Gastrocnemius medialis (tissue), 4 donors: ENCODE results near the gene CAMK2D. TPM values are rescaled to one million over a fixed set of nuclear protein-coding genes. Genes with fewer than 3 reads are reported as not detected.

Source experiments
- ATAC-seq, 2 donors: fragments of 150-250 bp; one replicate each; pipeline ENCODE4 v1.9.1; 2016
- DNase-seq, 2 donors: peaks; one replicate each; pipeline ENCODE4 v3.0.0-alpha.2; 2019
- H3K27ac ChIP-seq, 4 donors: fragments of 200-600 bp; sonication (generic); 1 replicate in 1 of 4; 2 replicates in 3 of 4; pipeline ENCODE4 v1.5.1; 2016 to 2018; ENCODE audit warnings: mild to moderate bottlenecking in 2 of 4, moderate library complexity in 1 of 4
- H3K27me3 ChIP-seq, 3 donors: fragments of 200-600 bp; sonication (generic) in 2 of 3; 1 replicate in 1 of 3; 2 replicates in 2 of 3; pipeline versions ENCODE4 v1.5.1 to v1.6.0; 2016 to 2019; ENCODE audit warnings: mild to moderate bottlenecking in 1 of 3, moderate library complexity in 1 of 3
- H3K36me3 ChIP-seq, 2 donors: fragments of 200-600 bp; sonication (generic) in 1 of 2; one replicate each; pipeline ENCODE4 v1.5.1; 2017 to 2018
- H3K4me1 ChIP-seq, 2 donors: fragments of 200-600 bp; sonication (generic) in 1 of 2; one replicate each; pipeline ENCODE4 v1.5.1; 2016 to 2017; ENCODE audit warnings: mild to moderate bottlenecking in 2 of 2
- H3K4me3 ChIP-seq, 4 donors: fragments of 200-600 bp; sonication (generic) in 3 of 4; 1 replicate in 1 of 4; 2 replicates in 3 of 4; pipeline ENCODE4 v1.5.1; 2016 to 2019; ENCODE audit warnings: mild to moderate bottlenecking in 2 of 4
- H3K9me3 ChIP-seq, 3 donors: fragments of 200-600 bp; sonication (generic) in 2 of 3; 1 replicate in 1 of 3; 2 replicates in 2 of 3; pipeline ENCODE4 v1.5.1; 2016 to 2019
- POLR2A ChIP-seq, 2 donors: fragments of 450-650 bp; IDR thresholded peaks; one replicate each; pipeline ENCODE4 v1.6.1; 2017; ENCODE audit warnings: antibody characterized with exemption in 2 of 2, mild to moderate bottlenecking in 2 of 2, moderate library complexity in 2 of 2
- in situ Hi-C, 4 donors: fragments of 200-750 bp; cut with MboI; loops; one replicate each; pipeline versions ENCODE4 v1.15.0 to v1.8.0; 2017; ENCODE audit warnings: low sequenced_read_pairs in 4 of 4
- intact Hi-C: fragments of 100-400 bp; cut with DNase I; formaldehyde crosslinking; loops from one replicate; pipeline ENCODE4 v1.15.1; 2023; ENCODE audit warnings: low total_unique reads
- total RNA-seq, 4 donors: library from RNA; depleted of rRNA; stranded (reverse); fragments of >200 nt; gene quantifications; one replicate each; pipeline versions ENCODE4 v1.1.0 to v1.2.3, GENCODE V29; 2016
- TF ChIP-seq, protein P1 (sequence below), 5 experiments: fragments of 450-650 bp in 3 of 5; fragments of 200-600 bp in 2 of 5; sonication (generic) in 2 of 5; IDR thresholded peaks in 4 of 5; conservative IDR thresholded peaks in 1 of 5; 1 replicate in 4 of 5; 2 replicates in 1 of 5; pipeline ENCODE4 v1.5.1; 2016 to 2019; ENCODE audit warnings: antibody characterized with exemption in 5 of 5, mild to moderate bottlenecking in 3 of 5, moderate library complexity in 3 of 5

The CAMK2D gene
- total RNA-seq, 4 donors from 2014 or later, result 73.2 to 149 (median 119) TPM

DNA sequence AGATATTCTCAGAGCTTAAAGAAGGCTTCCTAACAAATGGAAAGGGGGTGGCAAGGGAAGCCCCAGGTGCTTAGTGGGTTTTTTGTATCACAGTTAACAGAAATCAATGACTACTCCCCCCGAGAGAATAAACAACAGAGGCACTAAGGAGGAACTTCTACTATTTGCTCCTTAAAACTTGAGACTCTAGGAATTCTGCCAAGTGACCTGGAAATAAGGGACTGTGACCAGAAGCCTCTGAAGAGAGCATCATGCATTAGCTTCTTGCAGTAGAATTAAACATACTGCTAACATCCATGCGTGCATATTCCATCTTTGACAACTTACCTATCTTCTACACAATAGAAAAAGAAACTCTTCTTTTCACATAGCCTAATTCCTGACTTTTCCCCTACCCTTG, 86.8 kb downstream of the CAMK2D start:
- H3K4me3 ChIP-seq, result no peak overlapping the region
- peaks cover 54 to 66% of the 10 kb centered on the region in 2 donors for H3K4me1 ChIP-seq
- TF ChIP-seq POLR2A (IDR thresholded peaks at IDR 0.05), result no peak
- TF ChIP-seq, protein P1, sequence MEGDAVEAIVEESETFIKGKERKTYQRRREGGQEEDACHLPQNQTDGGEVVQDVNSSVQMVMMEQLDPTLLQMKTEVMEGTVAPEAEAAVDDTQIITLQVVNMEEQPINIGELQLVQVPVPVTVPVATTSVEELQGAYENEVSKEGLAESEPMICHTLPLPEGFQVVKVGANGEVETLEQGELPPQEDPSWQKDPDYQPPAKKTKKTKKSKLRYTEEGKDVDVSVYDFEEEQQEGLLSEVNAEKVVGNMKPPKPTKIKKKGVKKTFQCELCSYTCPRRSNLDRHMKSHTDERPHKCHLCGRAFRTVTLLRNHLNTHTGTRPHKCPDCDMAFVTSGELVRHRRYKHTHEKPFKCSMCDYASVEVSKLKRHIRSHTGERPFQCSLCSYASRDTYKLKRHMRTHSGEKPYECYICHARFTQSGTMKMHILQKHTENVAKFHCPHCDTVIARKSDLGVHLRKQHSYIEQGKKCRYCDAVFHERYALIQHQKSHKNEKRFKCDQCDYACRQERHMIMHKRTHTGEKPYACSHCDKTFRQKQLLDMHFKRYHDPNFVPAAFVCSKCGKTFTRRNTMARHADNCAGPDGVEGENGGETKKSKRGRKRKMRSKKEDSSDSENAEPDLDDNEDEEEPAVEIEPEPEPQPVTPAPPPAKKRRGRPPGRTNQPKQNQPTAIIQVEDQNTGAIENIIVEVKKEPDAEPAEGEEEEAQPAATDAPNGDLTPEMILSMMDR (IDR thresholded peaks at IDR 0.05 in 4 of 5, conservative IDR thresholded peaks at IDR 0.05 in 1 of 5), result no peak
- in situ Hi-C loops, result no loop called here
- intact Hi-C loops, result no loop called here
- H3K27ac ChIP-seq, result peak overlapping the region in 1 of 4 donors; percentile 41
- H3K9me3 ChIP-seq, result no peaks in the 10 kb centered on the region
- no peak for ATAC-seq
- DNase-seq, result no peak
- H3K27me3 ChIP-seq, result no peaks in the 10 kb centered on the region
- no peaks in the 10 kb centered on the region for H3K36me3 ChIP-seq

DNA sequence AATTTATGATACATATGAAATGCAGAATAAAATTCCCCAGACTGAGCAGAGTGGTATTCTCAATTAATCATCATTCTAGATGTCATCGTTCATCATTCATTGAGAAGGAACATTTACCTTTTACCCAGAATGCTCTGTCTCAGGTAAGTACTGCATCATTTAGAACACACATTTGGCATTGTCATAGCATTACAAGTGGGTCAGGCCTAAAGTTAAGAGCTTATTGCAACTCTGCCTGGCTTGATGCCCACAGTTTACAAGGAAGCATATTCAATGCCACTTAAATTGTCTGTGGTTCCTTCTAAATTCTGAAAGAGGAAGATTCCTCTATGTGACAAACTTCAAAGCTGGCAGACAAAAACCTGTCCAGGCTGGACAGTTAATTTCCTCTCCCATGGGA, 87.3 kb downstream of the CAMK2D start:
- no peak for TF ChIP-seq POLR2A (IDR thresholded peaks at IDR 0.05)
- TF ChIP-seq, protein P1 (IDR thresholded peaks at IDR 0.05 in 4 of 5, conservative IDR thresholded peaks at IDR 0.05 in 1 of 5), result no peak
- intact Hi-C loops, result no loop called here
- ATAC-seq (no peak), DNase-seq (no peak)
- H3K9me3 ChIP-seq, result no peaks in the 10 kb centered on the region
- peaks cover 0 to 4% of the 10 kb centered on the region in 2 donors for H3K36me3 ChIP-seq
- peak overlapping the region in 1 of 4 donors; percentile 41 for H3K27ac ChIP-seq
- no peak overlapping the region for H3K4me3 ChIP-seq
- in situ Hi-C loops, result no loop called here
- H3K4me1 ChIP-seq, result peaks cover 51 to 63% of the 10 kb centered on the region in 2 donors
- no peaks in the 10 kb centered on the region for H3K27me3 ChIP-seq

DNA sequence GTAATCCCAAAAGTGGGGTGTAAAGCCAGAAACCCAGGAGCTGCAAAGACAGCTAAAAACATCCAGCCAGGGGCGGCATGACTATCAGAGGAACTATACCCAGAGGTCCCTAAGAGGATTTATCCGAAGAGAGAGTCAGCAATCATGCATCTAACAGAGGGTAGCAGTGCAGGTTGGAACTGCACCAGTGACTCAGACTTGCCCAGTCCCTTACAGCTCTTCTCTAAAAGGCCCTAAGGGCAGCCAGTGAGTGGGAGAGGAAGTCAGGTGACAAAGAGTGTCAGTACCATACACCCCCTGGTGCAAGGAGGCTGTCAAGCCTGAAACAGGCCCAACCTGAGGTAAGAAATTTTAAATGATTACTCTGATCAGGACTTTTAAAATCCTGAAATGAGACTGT, 88.1 kb downstream of the CAMK2D start:
- TF ChIP-seq POLR2A (IDR thresholded peaks at IDR 0.05), result no peak
- TF ChIP-seq, protein P1 (IDR thresholded peaks at IDR 0.05 in 4 of 5, conservative IDR thresholded peaks at IDR 0.05 in 1 of 5), result no peak
- in situ Hi-C loops (no loop called here), intact Hi-C loops (no loop called here)
- no peak overlapping the region for H3K27ac ChIP-seq
- no peak for ATAC-seq
- H3K9me3 ChIP-seq, result no peaks in the 10 kb centered on the region
- H3K4me3 ChIP-seq, result no peak overlapping the region
- DNase-seq, result no peak
- peaks cover 0 to 6% of the 10 kb centered on the region in 2 donors for H3K36me3 ChIP-seq
- peaks cover 43 to 55% of the 10 kb centered on the region in 2 donors for H3K4me1 ChIP-seq
- H3K27me3 ChIP-seq, result no peaks in the 10 kb centered on the region

DNA sequence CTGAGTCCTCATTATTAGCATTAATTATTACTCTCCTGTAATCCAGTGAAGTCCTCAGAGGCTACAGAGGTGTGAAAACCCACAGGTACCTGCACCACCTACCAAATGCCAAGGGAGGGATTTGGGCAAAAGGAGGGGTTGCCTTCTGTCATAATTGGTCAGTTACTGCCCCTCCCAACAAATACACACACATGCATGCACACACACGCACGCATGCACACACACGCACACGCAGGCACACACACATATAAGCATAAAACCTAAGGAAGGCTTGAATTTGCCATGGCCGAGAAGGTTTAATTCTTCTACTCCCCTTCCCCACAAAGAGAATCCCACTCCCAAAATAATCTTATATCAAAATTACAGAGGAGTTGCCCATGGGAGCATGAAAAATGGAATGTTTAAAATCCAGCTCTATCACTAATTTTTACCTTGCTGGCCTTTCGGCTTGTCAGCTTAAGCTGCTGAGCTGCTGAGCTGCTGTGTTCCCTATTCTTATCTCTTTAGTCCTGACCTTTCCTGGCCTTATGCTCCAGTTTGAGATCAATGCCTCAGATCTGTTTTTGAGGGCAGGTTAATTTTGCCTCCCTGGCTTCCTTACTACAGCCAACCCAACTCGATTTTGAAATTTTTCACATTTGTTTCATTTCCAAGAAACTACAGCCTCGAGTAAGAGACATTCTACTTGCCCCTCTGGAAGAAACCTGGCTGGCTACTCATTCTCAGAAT, 95.0 kb downstream of the CAMK2D start:
- DNase-seq, result no peak
- H3K4me1 ChIP-seq, result peaks cover 10 to 22% of the 10 kb centered on the region in 2 donors
- in situ Hi-C loops (no loop called here), intact Hi-C loops (no loop called here)
- peaks cover 0 to 9% of the 10 kb centered on the region in 2 donors for H3K36me3 ChIP-seq
- H3K4me3 ChIP-seq, result no peak overlapping the region
- no peaks in the 10 kb centered on the region for H3K27me3 ChIP-seq
- ATAC-seq, result no peak
- no peak for TF ChIP-seq POLR2A (IDR thresholded peaks at IDR 0.05)
- TF ChIP-seq, protein P1 (IDR thresholded peaks at IDR 0.05 in 4 of 5, conservative IDR thresholded peaks at IDR 0.05 in 1 of 5), result no peak
- no peak overlapping the region for H3K27ac ChIP-seq
- H3K9me3 ChIP-seq, result no peaks in the 10 kb centered on the region
